ENCODE measurements around the gene CANX.

Gene CANX

GRCh38 chr5:179758955-179759354, 60.2 kb downstream of the CANX start:
- no peak for DNase-seq (ENCODE audit: low spot score)

GRCh38 chr5:179759581-179760551, 61.1 kb downstream of the CANX start:
- no peak for TF ChIP-seq CTCF (IDR thresholded peaks at IDR 0.05; ENCODE audit: extremely low read depth, missing control alignments)
- peak; percentile 57 for DNase-seq (ENCODE audit: low spot score)

More at GRCh38 chr5:179758955-179759354, 60.2 kb downstream of the CANX start:
- no peak for TF ChIP-seq CTCF (IDR thresholded peaks at IDR 0.05; ENCODE audit: extremely low read depth, missing control alignments)

- DNase-seq (ENCODE audit: low spot score) = no peak
- no peak for TF ChIP-seq CTCF (IDR thresholded peaks at IDR 0.05; ENCODE audit: extremely low read depth, missing control alignments)
Measured at GRCh38 chr5:179762079-179762780, 63.5 kb downstream of the CANX start.

GRCh38 chr5:179762781-179763176, 64.0 kb downstream of the CANX start:
- no peak for DNase-seq (ENCODE audit: low spot score)
- TF ChIP-seq CTCF (IDR thresholded peaks at IDR 0.05; ENCODE audit: extremely low read depth, missing control alignments) = no peak

GRCh38 chr5:179763215-179763945, 64.6 kb downstream of the CANX start:
- peak; percentile 93 for TF ChIP-seq CTCF (IDR thresholded peaks at IDR 0.05; ENCODE audit: extremely low read depth, missing control alignments)
- peak; percentile 76 for DNase-seq (ENCODE audit: low spot score)

- DNase-seq (ENCODE audit: low spot score) = no peak
- TF ChIP-seq CTCF (IDR thresholded peaks at IDR 0.05; ENCODE audit: extremely low read depth, missing control alignments) = no peak
Measured at GRCh38 chr5:179764056-179764455, 65.3 kb downstream of the CANX start.
